Activated CD4-positive, alpha-beta T cell treated with anti-CD3 and anti-CD28 coated beads for 1 hour (primary cell): ENCODE measurements around the gene NRIP3.
"Not testable (repeated sequence)": the region's sequence is repeated elsewhere in the genome, so short reads cannot be mapped to it uniquely, and the experiment has no call there.

Experiments
- DNase-seq: peaks from one replicate; pipeline ENCODE4 v3.0.0-alpha.2; 2020

The NRIP3 gene

DNA sequence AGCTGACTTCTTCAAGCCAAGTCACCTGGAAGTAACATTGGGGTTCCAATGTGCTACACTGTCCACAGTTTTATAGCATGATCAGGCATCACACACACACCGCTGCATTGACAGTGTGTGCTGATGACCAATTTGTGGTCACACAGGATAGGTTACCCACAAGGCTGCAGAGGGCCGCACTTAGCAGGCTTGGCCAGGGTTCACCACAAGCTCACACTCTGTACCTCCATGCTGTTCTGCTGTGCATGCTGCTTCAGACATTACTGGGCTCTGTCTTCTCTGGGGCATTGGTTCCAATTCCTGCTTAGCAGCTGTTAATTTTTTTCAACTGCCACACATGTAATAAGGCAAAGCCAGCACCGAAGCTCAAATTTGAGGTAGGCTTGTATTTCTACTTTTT lies 11.0 kb upstream of the NRIP3 start:
- DNase-seq, result no peak

DNA sequence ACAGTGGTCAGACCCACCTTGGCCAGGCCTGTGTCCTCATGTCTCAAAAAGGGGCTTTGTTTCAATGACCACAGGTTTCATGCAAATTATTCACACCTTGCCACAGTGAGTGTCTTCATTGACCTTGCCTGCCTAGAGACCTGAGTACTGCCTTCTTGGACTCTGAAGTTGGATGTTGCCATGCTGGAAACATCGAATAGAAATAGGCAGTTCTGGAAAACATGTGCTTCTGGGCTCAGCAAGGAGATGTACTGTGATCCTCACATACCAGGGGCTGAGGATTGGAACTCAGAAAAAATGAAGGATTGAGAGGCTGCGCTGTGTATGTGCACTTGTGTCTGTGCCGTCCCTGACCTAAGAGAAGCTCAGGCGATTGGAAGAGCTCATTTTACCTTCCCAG lies 9.6 kb upstream of the NRIP3 start:
- no peak for DNase-seq

DNA sequence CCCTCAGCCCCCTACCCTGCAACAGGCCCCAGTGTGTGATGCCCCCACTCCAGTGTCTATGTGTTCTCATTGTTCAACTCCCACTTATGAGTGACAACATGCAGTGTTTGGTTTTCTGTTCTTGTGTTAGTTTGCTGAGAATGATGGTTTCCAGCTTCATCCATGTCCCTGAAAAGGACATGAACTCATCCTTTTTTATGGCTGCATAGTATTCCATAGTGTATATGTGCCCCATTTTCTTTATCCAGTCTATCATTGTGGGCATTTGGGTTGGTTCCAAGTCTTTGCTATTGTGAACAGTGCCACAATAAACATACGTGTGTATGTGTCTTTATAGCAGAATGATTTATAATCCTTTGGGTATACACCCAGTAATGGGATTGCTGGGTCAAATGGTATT lies 5.7 kb upstream of the NRIP3 start:
- not testable (repeated sequence) for DNase-seq

DNA sequence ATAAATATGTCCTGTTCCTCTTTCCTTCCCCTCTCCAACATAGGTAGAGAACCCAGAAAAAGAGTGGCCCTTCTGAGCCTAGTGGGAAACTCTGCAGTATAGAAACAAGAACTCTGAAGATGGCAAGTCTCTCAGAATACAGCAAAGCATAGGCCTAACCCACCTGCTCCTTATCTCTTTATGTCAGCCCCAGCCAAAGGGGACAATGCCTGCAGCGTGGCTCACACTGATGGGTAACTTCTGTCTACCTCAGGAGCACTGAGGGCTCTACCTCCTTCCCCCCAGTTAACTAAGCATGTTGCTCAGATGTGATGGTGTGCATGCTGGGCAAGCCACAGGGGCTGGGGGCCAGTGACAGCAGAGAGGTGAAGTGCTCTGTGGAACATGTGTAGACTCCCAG lies 4.9 kb upstream of the NRIP3 start:
- DNase-seq, result no peak

DNA sequence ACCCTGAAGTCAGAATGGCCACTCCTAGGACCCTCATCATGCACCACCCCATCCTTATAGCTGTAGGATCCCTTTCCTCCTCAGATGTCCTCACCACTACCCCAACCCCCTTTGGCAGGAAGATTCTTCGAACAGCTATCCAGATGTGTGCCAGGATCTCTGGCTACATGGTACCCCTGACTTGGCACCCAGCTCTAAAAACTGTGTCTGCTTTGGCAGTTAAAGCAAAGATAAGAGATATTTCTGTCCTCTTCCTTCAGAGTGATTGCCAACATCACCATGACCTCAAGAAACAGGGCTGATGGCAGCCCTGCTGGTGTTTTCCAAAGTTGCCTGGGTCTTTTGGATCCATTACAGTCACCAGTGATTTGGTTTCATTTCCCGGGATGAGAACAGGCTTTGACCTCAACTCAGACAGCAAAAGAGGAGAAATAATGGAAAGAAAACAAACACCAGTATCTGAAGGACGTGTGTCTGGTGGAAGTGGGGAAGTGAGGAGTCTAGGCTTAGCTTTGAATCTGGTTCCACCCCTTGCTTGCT lies 4.3 kb upstream of the NRIP3 start:
- DNase-seq, result no peak

DNA sequence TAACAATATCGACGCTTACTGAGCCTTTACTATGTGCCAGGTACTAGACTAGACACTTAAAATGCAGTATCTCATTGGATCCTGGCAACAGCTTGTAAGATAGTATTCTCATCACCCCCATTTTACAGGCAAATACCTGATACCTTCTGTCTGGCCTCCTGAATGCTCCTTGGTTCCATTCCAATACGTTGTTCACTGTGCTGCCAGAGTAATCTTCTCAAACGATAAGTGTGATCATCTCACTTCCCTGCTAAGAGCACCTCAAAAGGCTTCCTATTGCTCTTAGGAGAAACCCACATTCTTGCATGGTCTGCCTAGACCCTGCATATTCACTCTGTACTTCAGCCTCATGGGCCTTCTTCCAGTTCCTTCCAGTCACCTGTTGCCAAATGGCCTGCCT lies 1.3 kb upstream of the NRIP3 start:
- DNase-seq, result no peak

DNA sequence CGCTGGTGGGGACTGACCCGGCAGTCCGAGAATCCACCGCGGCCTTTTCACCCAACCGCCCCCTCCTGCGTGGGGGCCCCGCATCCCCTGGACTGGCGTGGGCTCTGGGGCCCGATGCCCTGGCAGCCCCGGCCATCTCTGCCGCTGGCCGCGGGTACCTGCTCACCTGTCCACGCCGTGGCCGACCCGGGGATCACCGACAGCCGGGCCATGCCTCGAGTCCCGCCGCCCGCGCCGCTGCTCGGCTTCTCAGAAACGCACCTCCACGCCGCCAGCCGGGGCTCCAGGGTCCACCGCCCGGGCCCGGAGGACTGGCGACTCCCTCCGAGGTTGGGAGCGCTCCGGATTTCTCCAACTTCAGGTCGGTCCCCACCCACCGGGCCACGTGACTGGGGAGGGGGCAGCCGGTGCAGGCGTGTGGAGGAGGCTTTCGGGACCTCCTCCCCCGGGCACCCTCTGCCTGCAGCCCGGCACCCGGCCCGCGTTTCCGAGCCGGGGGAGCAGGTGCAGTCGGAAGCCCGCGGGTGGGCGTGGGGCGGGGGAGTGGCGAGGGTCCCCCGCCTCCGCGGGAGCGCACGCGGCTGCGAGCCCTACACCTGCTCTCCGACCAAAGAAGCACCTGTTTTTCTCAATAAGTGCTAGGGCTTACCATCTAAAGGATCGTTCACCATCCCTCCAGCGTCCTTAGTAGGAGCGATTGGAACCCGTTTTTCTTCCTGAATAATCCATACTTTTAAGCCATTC lies 554 bp upstream of the NRIP3 start:
- DNase-seq, result peak; percentile 14

DNA sequence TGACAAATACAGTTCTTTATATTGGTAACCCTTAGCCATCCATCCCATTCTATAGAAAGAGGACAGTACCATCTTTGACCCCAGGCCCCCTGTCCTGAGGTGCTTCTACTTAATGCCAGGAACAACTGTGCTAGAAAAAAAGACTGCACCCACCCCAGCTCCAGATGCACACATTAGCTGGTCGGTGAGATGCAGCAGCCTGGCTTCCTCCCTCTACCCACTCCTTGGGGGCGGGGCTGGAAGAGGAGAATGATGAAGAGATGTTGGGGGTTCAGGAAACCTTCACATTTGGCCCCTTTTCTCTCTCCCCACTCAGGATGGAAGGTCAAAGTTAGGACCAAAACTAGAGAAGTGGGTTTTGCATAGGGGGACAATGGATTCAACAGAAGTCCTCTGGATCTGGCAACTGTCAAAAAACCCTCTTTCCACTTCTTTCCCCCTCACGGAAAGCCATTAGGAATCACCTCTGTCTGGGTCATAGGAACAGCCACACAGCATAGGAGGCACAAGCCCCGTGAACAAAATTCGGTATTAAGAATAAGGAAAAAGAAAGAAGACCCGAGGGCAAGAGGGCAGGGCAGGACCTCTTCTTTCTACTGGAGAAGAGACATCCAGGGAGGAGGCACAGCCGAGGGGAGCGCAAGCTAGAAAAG lies 755 bp downstream of the NRIP3 start:
- DNase-seq, result no peak

DNA sequence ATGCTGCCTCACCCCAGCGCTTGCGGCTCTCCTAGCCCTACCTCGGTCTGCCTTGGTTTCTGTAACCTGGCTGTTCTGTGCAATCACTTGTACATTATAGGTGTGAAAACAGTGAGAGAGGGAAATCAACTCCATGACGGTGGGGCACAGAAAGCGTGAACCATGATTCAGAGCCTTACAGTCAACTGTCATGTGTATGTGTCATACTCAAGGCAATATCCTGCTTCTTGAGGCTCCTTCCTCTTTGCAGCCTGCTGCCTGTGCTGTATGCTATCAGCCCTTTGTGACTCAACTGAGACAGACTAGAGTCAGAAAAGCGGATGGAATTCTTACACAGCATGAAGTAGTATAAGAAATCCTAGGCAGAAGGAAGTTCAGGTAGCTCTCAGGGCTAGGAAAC lies 2.1 kb downstream of the NRIP3 start:
- DNase-seq, result no peak

DNA sequence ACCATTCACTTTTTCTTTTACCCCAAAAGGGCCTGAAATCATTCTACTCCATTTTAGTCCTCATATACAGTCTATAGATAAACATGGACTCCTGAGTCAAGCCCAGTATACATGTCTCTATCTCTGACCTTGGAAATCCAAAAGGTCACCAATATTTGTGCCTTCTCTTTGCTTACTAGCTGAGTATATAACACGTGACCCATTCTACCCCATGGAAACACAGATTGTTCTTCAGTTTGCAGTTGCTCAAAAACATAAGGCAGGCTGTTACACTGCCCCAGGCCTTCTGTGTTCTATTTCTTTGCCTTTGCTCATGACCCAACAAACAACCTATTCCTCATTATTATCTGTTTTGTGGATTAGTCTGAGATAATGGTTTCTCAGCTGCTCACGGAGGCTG lies 5.8 kb downstream of the NRIP3 start:
- DNase-seq, result no peak

DNA sequence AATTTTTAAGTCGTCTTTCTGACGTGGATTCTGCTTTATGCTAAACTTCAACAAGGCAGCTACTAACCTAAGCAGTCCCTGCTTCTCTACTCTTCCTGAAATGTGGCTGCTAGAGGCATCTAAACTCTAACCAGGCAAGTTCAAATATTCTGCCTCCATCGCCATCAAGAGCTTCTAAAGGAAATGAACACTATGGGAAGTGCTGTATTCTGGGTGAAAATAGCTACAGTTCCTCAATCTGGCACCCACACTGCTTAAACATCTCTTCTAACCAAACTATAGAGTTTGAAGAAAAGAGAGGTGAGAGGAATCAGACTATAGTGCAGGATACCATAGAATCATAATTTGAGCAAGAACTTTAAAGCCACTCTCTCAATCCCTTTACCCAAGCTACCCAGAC lies 6.3 kb downstream of the NRIP3 start:
- no peak for DNase-seq

DNA sequence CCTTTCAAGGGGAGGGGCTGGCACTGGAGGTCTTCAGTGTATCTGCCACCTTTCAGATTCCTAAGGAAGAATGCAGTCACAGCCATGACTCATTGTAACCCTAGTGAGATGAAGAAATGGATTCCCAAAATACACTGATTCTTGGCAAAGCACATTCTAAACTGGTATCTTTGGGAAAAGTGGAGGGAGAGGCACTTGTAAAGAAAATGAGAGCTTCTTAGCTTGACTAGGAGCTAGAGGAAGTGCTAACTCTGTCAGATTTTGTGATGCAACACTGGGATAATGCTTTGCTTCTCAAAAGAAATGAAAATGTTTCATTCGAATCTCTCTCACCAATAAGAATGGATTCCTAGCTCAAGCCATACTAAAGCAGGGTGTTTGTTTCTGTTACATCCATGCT lies 14.3 kb downstream of the NRIP3 start:
- DNase-seq, result no peak

DNA sequence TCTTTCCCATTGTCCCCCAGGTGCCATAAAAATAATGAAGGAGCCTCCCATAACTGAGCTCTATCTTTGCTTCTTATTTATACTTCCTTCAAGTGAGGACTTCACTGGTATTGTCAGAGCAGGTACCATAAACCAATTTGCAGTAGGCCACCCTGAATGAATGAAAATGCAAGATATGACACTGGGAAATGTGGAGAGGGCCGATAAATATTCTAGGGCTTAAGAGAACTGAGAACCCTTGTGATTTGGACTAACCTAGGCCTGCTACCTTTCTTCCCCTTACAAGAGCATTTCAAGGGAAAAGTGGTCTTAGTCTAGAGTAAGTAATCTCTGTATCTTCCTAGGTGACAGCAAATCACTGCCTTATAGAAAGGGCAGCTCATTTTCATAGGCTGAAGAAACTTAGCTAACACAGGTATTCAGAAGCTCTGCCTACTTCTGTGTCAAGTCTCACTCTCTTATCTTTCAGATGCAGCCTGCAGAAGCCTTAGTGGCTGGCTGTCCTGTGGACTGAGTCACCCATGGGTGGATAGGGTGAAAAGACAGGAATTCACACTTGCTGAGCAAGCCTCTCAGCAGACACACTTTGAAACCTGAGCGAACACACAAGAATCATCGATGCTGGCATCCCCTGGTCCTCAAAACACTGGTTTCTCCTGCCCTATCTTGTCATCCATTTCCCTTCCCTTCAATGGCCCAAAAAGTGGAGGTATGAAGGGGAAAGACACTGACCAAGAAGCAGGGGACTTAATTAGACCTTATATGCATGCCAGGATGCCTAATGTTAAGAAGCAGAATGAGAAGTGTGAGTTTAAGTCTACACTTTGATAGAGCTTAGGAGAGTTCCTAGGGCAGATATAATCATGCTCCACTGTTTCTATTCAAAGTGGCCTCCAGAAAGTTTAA lies 15.2 kb downstream of the NRIP3 start:
- DNase-seq, result no peak

DNA sequence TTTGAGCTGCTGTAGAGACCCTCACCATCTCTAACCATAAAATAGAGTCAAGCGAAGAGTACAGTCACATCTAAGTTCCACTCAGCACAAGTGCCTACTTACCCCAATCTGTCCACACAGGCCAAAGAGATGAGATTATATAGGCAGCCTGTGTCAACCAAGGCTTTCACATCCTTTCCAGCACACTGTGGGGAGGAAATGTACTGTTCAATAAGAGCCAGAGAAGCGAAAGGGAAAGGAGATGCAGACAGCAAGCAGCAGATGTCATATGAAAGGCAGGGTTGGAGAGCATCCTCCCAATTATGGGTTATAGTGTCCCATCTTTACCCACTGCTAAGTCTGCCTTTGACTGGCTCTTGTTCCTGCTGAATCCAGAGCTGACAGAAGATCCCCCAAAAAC lies 16.4 kb downstream of the NRIP3 start:
- DNase-seq, result no peak

DNA sequence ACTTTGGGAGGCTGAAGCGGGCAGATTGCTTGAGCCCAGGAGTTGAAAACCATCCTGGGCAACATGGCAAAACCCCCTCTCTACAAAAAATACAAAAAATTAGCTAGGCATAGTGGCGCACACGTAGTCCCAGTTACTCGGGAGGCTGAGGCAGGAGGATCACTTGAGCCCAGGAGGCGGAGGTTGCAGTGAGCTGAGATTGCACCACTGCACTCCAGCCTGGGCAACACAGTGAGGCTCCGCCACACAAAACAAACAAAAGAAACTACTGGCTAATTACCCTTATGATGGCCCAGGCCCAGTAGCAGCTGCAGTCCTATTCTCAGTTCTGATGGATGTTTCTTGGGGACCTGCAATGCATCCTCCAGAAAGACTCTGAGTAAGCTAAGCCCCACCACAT lies 17.0 kb downstream of the NRIP3 start:
- not testable (repeated sequence) for DNase-seq

DNA sequence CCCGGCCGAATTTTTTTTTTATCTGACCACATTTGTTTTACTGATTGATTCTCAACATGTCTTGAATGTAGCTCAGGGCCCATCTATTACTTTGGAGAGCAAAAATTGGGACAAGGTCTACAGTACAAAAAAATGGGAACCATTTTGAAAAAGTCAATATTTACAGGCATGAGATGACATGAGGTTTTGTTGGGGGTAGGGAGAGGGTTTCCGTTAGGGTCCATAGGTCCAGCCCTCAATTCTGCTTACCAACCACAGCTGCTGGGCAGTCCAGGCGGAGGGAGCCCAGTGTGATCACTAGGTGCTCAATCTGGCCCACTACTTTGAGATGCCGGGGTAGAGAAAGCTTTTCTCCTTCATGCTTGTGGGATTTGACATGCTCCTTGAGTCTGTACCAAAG lies 18.3 kb downstream of the NRIP3 start:
- no peak for DNase-seq

DNA sequence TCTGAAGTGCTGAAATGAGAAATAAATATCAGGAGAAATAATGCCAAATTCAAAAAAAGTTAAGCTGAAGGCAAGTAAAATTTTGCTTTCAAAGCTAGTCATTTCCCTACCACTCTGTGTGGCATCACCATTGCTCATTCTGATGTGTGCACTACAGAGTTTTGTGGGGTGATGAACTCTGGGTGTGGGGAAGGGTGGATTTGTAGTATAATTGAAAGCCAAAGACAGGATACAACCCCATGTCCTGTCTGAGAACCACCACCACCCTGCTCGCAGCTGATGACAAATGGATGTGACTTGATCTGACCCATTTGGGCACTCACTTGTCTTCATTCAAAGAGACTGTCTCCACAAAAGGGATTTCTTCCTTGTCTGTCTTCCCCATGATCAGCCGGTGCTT lies 20.2 kb downstream of the NRIP3 start:
- no peak for DNase-seq

DNA sequence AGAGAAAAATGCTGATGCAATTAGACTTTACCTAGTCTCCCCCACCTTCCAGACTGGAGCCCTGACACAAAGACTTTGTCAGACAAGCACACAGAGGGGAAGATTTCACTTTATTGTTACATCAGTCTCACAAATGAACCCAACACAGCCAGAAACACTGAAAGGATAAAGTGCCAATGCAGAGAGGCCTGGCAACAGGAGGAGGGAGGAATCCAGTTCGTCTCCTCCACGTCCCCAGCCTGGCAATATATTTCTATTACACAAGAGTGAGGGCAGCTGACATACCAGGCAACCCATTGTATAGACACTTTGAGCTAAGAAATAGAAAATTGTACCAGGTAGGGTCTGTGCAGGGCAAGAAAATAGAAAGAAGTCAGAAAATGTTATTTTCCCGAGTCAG lies 23.3 kb downstream of the NRIP3 start:
- DNase-seq, result no peak

DNA sequence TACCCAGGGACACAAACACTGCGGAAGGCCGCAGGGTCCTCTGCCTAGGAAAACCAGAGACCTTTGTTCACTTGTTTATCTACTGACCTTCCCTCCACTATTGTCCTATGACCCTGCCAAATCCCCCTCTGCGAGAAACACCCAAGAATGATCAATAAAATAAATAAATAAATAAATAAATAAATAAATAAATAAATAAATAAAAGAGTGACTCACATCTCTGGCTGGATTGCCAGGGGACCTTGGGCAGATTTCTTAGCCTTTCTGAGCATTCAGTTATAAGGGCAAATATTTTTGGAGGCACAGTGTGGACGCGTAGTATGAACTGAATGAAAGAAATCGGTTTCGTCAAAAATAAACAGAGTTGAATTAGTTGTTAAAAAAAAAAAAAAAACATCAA lies 24.4 kb downstream of the NRIP3 start:
- DNase-seq, result not testable (repeated sequence)

DNA sequence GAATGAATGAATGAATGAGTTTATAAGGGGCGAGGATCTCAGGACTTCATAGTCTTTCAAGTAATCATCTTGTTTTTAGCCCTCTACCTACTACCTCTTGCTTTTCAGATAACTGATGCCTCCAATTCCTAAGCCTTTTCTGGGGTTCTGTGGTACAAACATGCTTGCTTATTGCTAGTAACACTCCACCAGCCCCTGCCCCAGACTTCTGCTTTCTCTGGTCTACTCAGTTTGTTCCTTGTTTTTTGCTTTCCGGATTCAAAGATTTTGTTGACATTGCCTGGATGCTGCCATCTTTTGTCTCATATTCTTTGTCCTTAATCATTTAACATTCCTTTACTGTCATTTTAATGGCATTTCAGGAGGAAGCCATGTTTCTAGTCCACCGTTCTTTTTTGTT lies 30.7 kb downstream of the NRIP3 start:
- DNase-seq, result no peak

DNA sequence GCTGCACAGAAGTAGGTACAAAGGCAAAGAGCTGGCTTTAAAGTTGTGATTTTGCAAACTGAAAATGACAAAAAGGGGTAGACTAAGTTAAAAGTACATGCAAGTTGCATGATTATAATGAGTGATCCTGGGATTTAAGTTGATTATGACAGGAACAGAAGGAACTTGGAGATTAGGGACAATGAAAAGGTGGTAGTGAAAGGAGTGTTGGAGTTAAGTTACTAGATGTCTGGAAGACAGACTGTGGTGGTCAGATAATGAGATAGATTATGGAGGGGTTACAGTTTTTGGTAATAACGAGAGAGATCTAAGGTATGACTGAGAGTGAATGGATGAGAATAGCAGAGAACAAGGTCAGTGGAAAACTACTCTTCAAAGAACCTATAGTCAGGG lies 31.9 kb downstream of the NRIP3 start:
- no peak for DNase-seq

DNA sequence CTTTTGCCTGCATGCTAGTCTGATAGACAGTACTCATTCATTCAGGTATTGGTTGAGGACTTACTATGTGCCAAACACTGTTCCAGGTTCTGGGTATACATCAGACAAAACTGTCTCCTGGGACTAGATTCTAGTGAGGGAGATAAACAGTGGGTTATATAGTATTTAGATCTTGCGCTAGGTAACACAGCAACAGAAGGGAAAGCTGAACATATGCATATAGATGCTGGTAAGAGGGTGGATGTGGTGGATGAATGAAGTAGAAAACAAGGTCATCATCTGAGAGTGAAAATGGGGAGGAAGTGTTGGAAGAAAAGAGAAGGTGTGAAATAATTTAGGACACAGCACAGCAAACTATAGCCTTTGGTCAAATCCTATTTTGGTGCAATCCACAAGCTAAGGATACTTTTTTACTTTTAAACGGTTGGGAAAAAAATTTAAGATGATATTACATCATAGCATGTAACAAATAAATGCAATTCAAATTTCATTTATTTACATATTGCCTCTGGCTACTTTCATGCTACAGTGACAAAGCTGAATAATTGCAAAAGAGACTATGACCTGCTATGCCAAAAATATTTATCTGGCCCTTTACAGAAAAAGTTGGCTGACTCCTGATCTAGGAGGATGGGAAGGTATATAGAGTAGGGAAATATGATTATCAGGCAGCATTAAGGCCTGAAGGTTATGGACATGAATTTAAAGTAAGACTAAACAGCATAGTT lies 32.4 kb downstream of the NRIP3 start:
- DNase-seq, result no peak

DNA sequence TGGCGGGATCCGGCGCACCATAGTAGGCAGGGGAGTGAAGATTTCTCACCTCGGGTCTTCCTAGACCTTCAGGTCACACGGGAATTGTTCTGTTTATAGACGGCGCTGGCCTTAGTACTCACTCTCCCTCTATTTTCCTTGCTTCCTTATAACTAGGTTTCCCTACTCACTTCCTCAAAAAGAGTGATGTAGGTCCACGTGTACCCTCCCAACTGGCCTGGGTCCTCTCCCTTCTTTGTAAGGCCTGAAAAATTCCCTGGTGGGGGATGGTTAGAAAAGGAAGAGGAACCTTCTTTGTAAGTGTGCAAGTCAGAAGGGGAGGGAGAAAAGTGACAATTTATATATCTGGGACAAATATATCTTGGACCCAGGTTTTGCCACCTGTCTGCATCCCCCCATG lies 36.6 kb downstream of the NRIP3 start:
- DNase-seq, result no peak
